ENCODE results near the gene CCND2.

DNA sequence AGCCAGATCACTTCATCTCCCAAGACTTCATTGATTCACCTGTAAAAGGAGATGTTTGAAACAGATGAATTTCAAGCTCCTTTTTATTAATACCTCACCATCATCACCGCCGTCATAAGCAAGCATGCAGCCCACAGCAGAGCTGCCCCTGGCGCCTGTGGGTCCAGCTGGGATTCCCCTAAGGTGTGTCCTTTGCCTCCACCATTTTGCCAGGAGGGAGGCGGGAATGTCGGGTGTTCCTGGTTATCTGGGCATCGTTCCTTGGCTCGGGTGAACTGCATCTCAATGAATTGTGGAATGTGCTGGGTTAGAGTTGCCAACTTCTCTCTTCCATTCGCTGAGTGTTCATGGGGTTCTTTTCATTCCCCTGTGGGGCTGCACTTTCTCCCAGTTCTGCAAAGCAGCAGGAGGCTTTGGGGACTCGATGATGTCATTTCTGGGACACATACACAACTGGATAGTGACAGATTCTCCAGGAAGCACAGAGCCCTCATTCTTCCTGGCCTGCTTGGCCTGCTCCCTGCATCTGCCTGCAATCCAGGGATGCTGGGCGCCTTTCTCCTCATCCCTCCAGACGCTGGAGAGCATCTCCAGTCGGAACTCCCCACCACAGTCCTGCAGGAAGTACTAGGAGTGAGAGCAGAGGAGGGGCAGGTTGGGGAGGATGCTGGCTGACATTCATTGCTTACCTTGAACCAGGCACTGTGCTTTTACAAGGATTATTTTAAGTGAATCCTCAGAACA lies 10.1 kb downstream of the CCND2 start:
- TF ChIP-seq, protein P1, sequence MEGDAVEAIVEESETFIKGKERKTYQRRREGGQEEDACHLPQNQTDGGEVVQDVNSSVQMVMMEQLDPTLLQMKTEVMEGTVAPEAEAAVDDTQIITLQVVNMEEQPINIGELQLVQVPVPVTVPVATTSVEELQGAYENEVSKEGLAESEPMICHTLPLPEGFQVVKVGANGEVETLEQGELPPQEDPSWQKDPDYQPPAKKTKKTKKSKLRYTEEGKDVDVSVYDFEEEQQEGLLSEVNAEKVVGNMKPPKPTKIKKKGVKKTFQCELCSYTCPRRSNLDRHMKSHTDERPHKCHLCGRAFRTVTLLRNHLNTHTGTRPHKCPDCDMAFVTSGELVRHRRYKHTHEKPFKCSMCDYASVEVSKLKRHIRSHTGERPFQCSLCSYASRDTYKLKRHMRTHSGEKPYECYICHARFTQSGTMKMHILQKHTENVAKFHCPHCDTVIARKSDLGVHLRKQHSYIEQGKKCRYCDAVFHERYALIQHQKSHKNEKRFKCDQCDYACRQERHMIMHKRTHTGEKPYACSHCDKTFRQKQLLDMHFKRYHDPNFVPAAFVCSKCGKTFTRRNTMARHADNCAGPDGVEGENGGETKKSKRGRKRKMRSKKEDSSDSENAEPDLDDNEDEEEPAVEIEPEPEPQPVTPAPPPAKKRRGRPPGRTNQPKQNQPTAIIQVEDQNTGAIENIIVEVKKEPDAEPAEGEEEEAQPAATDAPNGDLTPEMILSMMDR (IDR thresholded peaks at IDR 0.05) = no peak
- TF ChIP-seq POLR2A (IDR thresholded peaks at IDR 0.05) = no peak
- no peak for TF ChIP-seq EP300 (IDR thresholded peaks at IDR 0.05)

All from ovary (tissue), 3 donors.